ENCODE measurements around the gene CARHSP1. TPM values are rescaled to one million over a fixed set of nuclear protein-coding genes. Genes with fewer than 3 reads are reported as not detected.
"Not testable (repeated sequence)": the region's sequence is repeated elsewhere in the genome, so short reads cannot be mapped to it uniquely, and the experiment has no call there.

Gene CARHSP1
- total and polyA plus RNA-seq, 2 experiments from 2014 or later: 129 to 150 TPM

DNA sequence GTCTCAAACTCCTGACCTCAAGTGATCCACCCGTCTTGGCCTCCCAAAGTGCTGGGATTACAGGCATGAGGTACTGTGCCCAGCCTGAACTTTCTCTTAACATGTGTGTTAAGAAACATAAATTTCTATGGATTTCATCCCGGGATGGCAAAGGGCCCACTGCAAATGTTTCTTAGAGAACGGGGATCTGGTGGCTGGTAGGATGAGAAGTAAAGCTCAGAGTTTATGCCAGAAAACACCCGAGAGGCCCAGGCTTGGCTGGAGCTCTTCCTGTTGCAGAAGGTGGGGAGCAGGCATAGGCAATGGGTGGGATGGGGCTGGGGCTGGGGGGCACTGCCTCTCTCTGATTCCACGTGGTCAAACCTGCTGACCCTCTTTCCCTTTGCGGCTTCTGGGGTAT is 5.6 kb upstream of the CARHSP1 start:
- Histone ChIP-seq H3K9me3 (ENCODE audit: low read depth) (no peaks in the 10 kb centered on the region), H2AFZ (0 out of 2 replicates have a peak overlapping the region, but pooled peaks have one; percentile 35), H3K9me2 (ENCODE audit: insufficient read depth) (no peaks in the 10 kb centered on the region), H3K4me3 (no peak overlapping the region), H3K9ac (no peak overlapping the region), H3K27me3 (replicated peaks; ENCODE audit: insufficient read depth) (no peaks in the 10 kb centered on the region), H3K79me2 (ENCODE audit: insufficient read depth) (no peaks in the 10 kb centered on the region), H3K4me2 (ENCODE audit: unreplicated experiment) (no peak overlapping the region), H4K20me1 (ENCODE audit: insufficient read depth) (no peaks in the 10 kb centered on the region), H3K27ac (no peak overlapping the region), H3F3A (ENCODE audit: insufficient read depth) (peaks cover 23% of the 10 kb centered on the region), H3K4me1 (ENCODE audit: insufficient read depth) (peaks cover 27% of the 10 kb centered on the region), H3K36me3 (ENCODE audit: low read depth) (no peaks in the 10 kb centered on the region)
- in situ Hi-C loops (cut with MboI): no loop called here
- DNase-seq: peak; percentile 58
- TF ChIP-seq EZH2 (IDR thresholded peaks at IDR 0.05; ENCODE audit: insufficient read depth, poor library complexity, severe bottlenecking) (no peak), EZH2phosphoT487 (IDR thresholded peaks at IDR 0.05; ENCODE audit: insufficient read depth, low read depth) (no peak)
- 24 to 25% methylated on average over 6 of the region's 6 CpGs for WGBS, 2 experiments (ENCODE audit: low coverage in 1 of 2, low lambda C conversion rate in 2 of 2, missing lambda C conversion rate in 2 of 2)

DNA sequence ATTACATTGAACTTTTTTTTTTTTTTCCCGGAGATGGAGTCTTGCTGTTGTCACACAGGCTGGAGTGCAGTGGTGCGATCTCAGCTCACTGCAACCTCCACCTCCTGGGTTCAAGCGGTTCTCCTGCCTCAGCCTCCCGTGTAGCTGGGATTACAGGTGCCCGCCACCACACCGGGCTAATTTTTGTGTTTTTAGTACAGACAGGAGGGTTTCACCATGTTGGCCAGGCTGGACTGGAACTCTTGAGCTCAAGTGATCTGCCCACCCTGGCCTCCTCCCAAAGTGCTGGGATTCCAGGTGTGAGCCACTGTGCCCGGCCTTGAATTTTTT is 5.0 kb upstream of the CARHSP1 start:
- WGBS, 2 experiments (ENCODE audit: low coverage in 1 of 2, low lambda C conversion rate in 2 of 2, missing lambda C conversion rate in 2 of 2): 77 to 80% methylated on average over 7 of the region's 7 CpGs
- H3K27me3 ChIP-seq (replicated peaks; ENCODE audit: insufficient read depth); in situ Hi-C loops (cut with MboI); H3K9me2 ChIP-seq (ENCODE audit: insufficient read depth); H3K4me3 ChIP-seq; DNase-seq; H2AFZ ChIP-seq; H3K9me3 ChIP-seq (ENCODE audit: low read depth); H3K27ac ChIP-seq; H4K20me1 ChIP-seq (ENCODE audit: insufficient read depth); H3K4me2 ChIP-seq (ENCODE audit: unreplicated experiment); H3K9ac ChIP-seq; H3K79me2 ChIP-seq (ENCODE audit: insufficient read depth); H3K36me3 ChIP-seq (ENCODE audit: low read depth): not testable (repeated sequence)
- H3K4me1 ChIP-seq (ENCODE audit: insufficient read depth): peaks cover 21% of the 10 kb centered on the region
- peaks cover 19% of the 10 kb centered on the region for H3F3A ChIP-seq (ENCODE audit: insufficient read depth)

DNA sequence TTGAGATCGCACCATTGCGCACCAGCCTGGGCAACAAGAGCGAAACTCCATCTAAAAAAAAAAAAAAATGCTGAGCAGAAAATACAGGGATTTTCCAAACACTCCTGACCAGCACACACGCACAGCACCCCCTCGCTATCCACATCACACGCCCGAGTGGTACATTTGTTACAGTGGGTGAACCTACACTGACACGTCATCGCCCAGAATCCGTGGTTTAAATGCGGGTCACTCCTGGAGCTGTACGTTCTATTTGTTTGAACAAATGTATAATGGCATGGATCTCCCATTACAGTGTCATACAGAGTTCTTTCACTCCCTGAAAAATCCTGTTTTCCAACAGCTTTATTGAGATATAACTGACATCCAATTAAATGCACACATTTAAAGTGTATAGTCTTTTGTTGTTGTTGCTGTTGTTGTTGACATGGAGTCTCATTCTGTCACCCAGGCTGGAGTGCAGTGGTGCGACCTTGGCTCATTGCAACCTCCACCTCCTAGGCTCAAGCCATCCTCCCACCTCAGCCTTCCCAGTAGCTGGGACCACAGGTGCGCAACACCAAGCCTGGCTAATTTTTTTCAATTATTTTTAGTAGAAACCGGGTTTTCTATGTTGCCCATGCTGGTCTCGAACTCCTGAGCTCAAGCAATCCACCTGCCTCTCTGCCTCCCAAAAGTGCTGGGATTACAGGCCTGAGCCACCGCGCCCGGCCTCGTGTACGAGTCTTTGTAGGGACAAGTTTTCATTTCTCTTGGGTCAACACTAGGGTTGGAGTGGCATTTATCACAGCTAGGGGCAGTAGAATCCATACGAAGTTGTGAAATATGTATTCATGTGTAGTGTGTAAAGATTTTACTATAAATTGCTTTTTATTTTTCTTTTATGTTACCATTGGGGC is 4.4 kb upstream of the CARHSP1 start:
- Histone ChIP-seq H3K4me1 (ENCODE audit: insufficient read depth) (peaks cover 15% of the 10 kb centered on the region), H3K9me3 (ENCODE audit: low read depth) (no peaks in the 10 kb centered on the region), H3K36me3 (ENCODE audit: low read depth) (no peaks in the 10 kb centered on the region), H3K27me3 (replicated peaks; ENCODE audit: insufficient read depth) (no peaks in the 10 kb centered on the region), H3K4me3 (no peak overlapping the region), H3F3A (ENCODE audit: insufficient read depth) (peaks cover 16% of the 10 kb centered on the region), H2AFZ (no peak overlapping the region), H3K9ac (no peak overlapping the region), H4K20me1 (ENCODE audit: insufficient read depth) (no peaks in the 10 kb centered on the region), H3K79me2 (ENCODE audit: insufficient read depth) (no peaks in the 10 kb centered on the region), H3K9me2 (ENCODE audit: insufficient read depth) (no peaks in the 10 kb centered on the region), H3K4me2 (ENCODE audit: unreplicated experiment) (no peak overlapping the region), H3K27ac (no peak overlapping the region)
- TF ChIP-seq EZH2 (IDR thresholded peaks at IDR 0.05; ENCODE audit: insufficient read depth, poor library complexity, severe bottlenecking) (no peak), EZH2phosphoT487 (IDR thresholded peaks at IDR 0.05; ENCODE audit: insufficient read depth, low read depth) (no peak)
- in situ Hi-C loops (cut with MboI): no loop called here
- DNase-seq: no peak
- WGBS, 2 experiments (ENCODE audit: low coverage in 1 of 2, low lambda C conversion rate in 2 of 2, missing lambda C conversion rate in 2 of 2): 91 to 93% methylated on average over 22 of the region's 22 CpGs

DNA sequence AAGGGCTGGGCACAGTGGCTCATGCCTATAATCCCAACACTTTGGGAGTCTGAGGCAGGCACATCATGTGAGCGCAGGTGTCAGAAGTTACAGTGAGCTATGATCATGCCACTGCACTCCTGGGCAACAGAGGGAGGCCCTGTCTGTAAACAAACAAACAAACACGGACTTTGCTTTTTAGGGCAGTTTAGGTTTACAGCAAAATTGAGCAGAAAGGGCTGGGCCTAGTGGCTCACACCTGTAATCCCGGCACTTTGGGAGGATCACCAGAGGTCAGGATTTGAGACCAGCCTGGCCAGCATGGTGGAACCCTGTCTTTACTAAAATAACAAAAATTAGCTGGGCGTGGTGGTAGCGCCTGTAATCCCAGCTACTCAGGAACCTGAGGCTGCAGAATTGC is 3.3 kb upstream of the CARHSP1 start:
- Histone ChIP-seq H3K4me1 (ENCODE audit: insufficient read depth) (peaks cover 7% of the 10 kb centered on the region), H3K9ac (no peak overlapping the region), H3K9me3 (ENCODE audit: low read depth) (no peaks in the 10 kb centered on the region), H3K36me3 (ENCODE audit: low read depth) (no peaks in the 10 kb centered on the region), H3K27ac (no peak overlapping the region), H3K27me3 (replicated peaks; ENCODE audit: insufficient read depth) (no peaks in the 10 kb centered on the region), H3K4me2 (ENCODE audit: unreplicated experiment) (no peak overlapping the region), H3F3A (ENCODE audit: insufficient read depth) (peaks cover 25% of the 10 kb centered on the region), H2AFZ (no peak overlapping the region), H3K4me3 (no peak overlapping the region), H3K79me2 (ENCODE audit: insufficient read depth) (peaks cover 11% of the 10 kb centered on the region), H3K9me2 (ENCODE audit: insufficient read depth) (no peaks in the 10 kb centered on the region), H4K20me1 (ENCODE audit: insufficient read depth) (no peaks in the 10 kb centered on the region)
- in situ Hi-C loops (cut with MboI): no loop called here
- DNase-seq: no peak
- TF ChIP-seq EZH2 (IDR thresholded peaks at IDR 0.05; ENCODE audit: insufficient read depth, poor library complexity, severe bottlenecking) (no peak), EZH2phosphoT487 (IDR thresholded peaks at IDR 0.05; ENCODE audit: insufficient read depth, low read depth) (no peak)
- WGBS, 2 experiments (ENCODE audit: low coverage in 1 of 2, low lambda C conversion rate in 2 of 2, missing lambda C conversion rate in 2 of 2): 97 to 99% methylated on average over 5 of the region's 5 CpGs

DNA sequence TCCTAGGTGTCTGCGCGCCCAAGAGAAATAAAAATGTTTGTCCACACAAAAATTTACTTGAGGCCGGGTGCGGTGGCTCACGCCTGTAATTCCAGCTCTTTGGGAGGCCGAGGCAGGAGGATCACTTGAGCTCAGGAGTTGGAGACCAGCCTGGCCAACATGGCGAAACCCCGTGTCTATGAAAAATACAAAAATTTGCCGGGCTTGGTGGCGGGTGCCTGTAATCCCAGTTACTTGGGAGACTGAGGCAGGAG is 1.1 kb upstream of the CARHSP1 start:
- peaks cover 33% of the 10 kb centered on the region for H3K79me2 ChIP-seq (ENCODE audit: insufficient read depth)
- in situ Hi-C loops (cut with MboI): not testable (repeated sequence)

More for the DNA sequence above, 1.1 kb upstream of the CARHSP1 start:
- not testable (repeated sequence) for H3K36me3 ChIP-seq (ENCODE audit: low read depth); H3K27ac ChIP-seq; H3K4me3 ChIP-seq; H3K9me3 ChIP-seq (ENCODE audit: low read depth); H3K9ac ChIP-seq; H4K20me1 ChIP-seq (ENCODE audit: insufficient read depth); H3K4me2 ChIP-seq (ENCODE audit: unreplicated experiment); H3K27me3 ChIP-seq (replicated peaks; ENCODE audit: insufficient read depth); H3K9me2 ChIP-seq (ENCODE audit: insufficient read depth); H2AFZ ChIP-seq; DNase-seq
- Histone ChIP-seq H3F3A (ENCODE audit: insufficient read depth) (peaks cover 25% of the 10 kb centered on the region), H3K4me1 (ENCODE audit: insufficient read depth) (peaks cover 15% of the 10 kb centered on the region)
- WGBS, 2 experiments (ENCODE audit: low coverage in 1 of 2, low lambda C conversion rate in 2 of 2, missing lambda C conversion rate in 2 of 2): 92 to 93% methylated on average over 9 to 10 of the region's 10 CpGs
